LNCAP (cell line): ENCODE measurements around the gene WDR19.

ENCODE experiments used
- CTCF ChIP-seq: fragments of 450-650 bp; IDR thresholded peaks from 2 replicates; pipeline ENCODE4 v1.5.1; 2017; ENCODE audit warnings: mild to moderate bottlenecking

WDR19 gene

GRCh38 chr4:39205000-39205399, 22.7 kb downstream of the WDR19 start:
- TF ChIP-seq CTCF = no peak

GRCh38 chr4:39205476-39205875, 23.1 kb downstream of the WDR19 start:
- TF ChIP-seq CTCF = no peak

- no peak for TF ChIP-seq CTCF
Observed at GRCh38 chr4:39227906-39228305, 45.6 kb downstream of the WDR19 start.

GRCh38 chr4:39228377-39228776, 46.0 kb downstream of the WDR19 start:
- TF ChIP-seq CTCF = no peak

- TF ChIP-seq CTCF = no peak
Observed at GRCh38 chr4:39230462-39230861, 48.1 kb downstream of the WDR19 start.

GRCh38 chr4:39231660-39232059, 49.3 kb downstream of the WDR19 start:
- TF ChIP-seq CTCF = no peak

GRCh38 chr4:39232100-39232499, 49.8 kb downstream of the WDR19 start:
- no peak for TF ChIP-seq CTCF

- TF ChIP-seq CTCF = no peak
Observed at GRCh38 chr4:39233114-39233513, 50.8 kb downstream of the WDR19 start.
